D721Med (cell line): Measurements from ENCODE around the gene MFAP4.

ENCODE experiments used
- DNase-seq: peaks from one replicate; pipeline ENCODE4 v3.0.0; 2011; ENCODE audit warnings: low spot score; ENCODE audit not compliant: insufficient read length
- FAIRE-seq: peaks from 2 replicates; lab custom pipeline; 2011; peaks lifted over from hg19 to GRCh38; lab: Jason Lieb, UNC
- CTCF ChIP-seq: IDR thresholded peaks from 2 replicates; pipeline ENCODE4 v1.5.1; 2012; ENCODE audit warnings: mild to moderate bottlenecking, control low read depth; ENCODE audit not compliant: insufficient read depth; ENCODE audit errors: missing control alignments

Gene MFAP4

GRCh38 chr17:19380481-19381301, 6.3 kb downstream of the MFAP4 start:
- TF ChIP-seq CTCF, result no peak
- FAIRE-seq (no peak), DNase-seq (no peak)

GRCh38 chr17:19379361-19380065, 7.5 kb downstream of the MFAP4 start:
- TF ChIP-seq CTCF, result no peak
- no peak for FAIRE-seq
- no peak for DNase-seq

- FAIRE-seq, result no peak
- DNase-seq, result no peak
- no peak for TF ChIP-seq CTCF
These were observed 8.3 kb downstream of the MFAP4 start, which contains the start of gene MAPK7 for GRCh38 chr17:19378416-19379360. Gene MAPK7 (plus strand): TSS chr17:19378498. CDS start chr17:19378901, 403 bp downstream.

GRCh38 chr17:19377602-19378415, 9.2 kb downstream of the MFAP4 start:
- FAIRE-seq, result no peak
- DNase-seq, result peak; percentile 99
- no peak for TF ChIP-seq CTCF

GRCh38 chr17:19376811-19377210, 10.2 kb downstream of the MFAP4 start:
- DNase-seq (no peak), FAIRE-seq (no peak)
- TF ChIP-seq CTCF, result no peak

- TF ChIP-seq CTCF, result no peak
- DNase-seq (no peak), FAIRE-seq (no peak)
These were observed 11.3 kb downstream of the MFAP4 start for GRCh38 chr17:19375732-19376131.
